ENCODE measurements around the gene DNAJC11.

DNA sequence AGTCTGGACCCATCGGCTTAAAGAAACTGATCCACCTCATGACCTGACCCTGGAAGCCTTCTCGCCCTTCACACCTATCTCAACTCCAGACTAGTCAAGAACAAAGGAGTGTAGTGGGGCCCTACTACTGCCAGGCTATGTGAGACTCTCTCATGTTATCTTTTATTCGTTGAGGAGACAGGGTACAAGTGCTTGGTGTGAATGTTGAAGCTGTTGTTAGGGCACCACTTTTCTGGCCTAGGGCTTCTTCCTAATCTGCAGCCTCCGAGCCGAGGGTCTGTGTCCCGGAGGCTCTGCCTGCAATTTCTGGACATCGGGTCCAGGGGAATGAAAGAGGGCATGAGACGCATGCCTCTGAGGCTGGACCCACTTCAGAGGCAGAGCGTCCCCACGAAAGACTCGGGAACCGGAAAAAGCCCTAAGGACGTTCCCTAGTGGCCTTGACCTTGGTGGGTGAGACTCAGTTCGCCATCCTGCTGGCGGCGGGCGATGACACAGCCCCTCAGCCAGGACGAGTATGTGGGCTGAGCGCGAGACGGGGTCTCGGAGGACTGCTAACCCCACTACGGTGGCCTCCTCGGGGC is 671 bp downstream of the DNAJC11 start:
- TF ChIP-seq, protein P1, sequence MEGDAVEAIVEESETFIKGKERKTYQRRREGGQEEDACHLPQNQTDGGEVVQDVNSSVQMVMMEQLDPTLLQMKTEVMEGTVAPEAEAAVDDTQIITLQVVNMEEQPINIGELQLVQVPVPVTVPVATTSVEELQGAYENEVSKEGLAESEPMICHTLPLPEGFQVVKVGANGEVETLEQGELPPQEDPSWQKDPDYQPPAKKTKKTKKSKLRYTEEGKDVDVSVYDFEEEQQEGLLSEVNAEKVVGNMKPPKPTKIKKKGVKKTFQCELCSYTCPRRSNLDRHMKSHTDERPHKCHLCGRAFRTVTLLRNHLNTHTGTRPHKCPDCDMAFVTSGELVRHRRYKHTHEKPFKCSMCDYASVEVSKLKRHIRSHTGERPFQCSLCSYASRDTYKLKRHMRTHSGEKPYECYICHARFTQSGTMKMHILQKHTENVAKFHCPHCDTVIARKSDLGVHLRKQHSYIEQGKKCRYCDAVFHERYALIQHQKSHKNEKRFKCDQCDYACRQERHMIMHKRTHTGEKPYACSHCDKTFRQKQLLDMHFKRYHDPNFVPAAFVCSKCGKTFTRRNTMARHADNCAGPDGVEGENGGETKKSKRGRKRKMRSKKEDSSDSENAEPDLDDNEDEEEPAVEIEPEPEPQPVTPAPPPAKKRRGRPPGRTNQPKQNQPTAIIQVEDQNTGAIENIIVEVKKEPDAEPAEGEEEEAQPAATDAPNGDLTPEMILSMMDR (IDR thresholded peaks at IDR 0.05; ENCODE audit: low read length) = no peak
- no peak for TF ChIP-seq EZH2 (optimal IDR thresholded peaks at IDR 0.05; ENCODE audit: low read depth, low read length)
- no peak for TF ChIP-seq EZH2phosphoT487 (IDR thresholded peaks at IDR 0.05; ENCODE audit: low read length)

Data from MM.1S (cell line).